ENCODE measurements around the gene KRTAP10-7. TPM values are rescaled to one million over a fixed set of nuclear protein-coding genes. Genes with fewer than 3 reads are reported as not detected.

KRTAP10-7 gene
- total RNA-seq, 1 experiment from 2014 or later, result not detected

DNA sequence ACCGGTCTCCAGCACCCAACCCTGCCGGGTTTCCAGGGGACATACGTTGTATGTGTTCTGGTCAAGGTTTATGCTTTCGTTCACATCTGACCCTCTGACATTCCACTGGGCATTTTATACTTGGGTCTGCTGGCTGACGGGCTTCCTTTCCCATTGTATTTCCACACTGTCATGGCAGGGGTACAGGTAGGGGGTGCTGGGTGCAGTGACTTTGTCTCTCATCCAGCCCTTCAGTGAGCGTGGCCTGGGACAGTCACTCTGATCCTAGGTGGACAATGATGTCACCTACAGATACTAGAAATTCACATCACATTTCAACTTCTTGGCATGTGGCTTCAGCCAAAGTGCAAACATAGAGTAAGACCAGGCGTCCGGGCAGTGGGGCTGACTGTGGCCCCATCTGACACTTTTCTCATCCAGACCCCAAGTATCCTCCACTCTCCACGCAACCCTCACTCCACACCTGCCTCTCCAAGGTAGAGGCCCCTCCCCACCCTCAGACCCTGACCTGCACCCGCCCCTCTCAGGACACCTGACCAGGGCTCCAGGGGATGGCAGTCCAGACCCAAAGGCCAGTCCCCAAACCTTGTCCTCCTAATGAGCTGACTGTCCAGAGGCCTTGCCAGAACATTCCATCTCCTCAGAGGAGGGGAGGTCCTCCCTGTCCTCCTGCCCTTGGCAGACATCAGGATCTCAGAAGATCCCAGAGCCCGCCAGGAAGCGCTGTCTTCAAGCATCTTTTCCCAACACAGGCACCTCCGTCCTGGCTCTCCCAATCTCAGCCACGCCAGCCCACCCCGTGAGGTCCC, 36.0 kb downstream of the KRTAP10-7 start:
- no peak for DNase-seq

More for the DNA sequence above, 36.0 kb downstream of the KRTAP10-7 start:
- Mint-ChIP-seq H3K36me3 (ENCODE audit: insufficient read depth in 1 of 3, low read depth in 3 of 3) (peaks cover 3 to 10% (median 7%) of the 10 kb centered on the region in 3 experiments; a peak in 5 of 7 replicates), H3K27me3 (ENCODE audit: low read depth) (peaks cover 16% of the 10 kb centered on the region), H3K9me3 (peaks cover 16 to 17% of the 10 kb centered on the region in 2 experiments), H3K27ac (no peak overlapping the region), H3K4me1 (peaks cover 8 to 11% of the 10 kb centered on the region in 2 experiments), H3K4me3 (no peak overlapping the region)
- Histone ChIP-seq H3K56ac (ENCODE audit: insufficient read length, low read depth, low read length) (no peak overlapping the region), H2BK5ac (ENCODE audit: insufficient read length, low read length) (no peak overlapping the region), H2AK5ac (ENCODE audit: insufficient read length, low read length) (no peak overlapping the region), H3K27ac (ENCODE audit: insufficient read length, low read depth, low read length) (no peak overlapping the region), H3K79me2 (ENCODE audit: insufficient read depth, low read length) (no peaks in the 10 kb centered on the region), H3K23ac (ENCODE audit: insufficient read length, low read depth, low read length) (no peak overlapping the region), H4K91ac (ENCODE audit: insufficient read length, low read depth, low read length) (no peak overlapping the region), H3K14ac (ENCODE audit: insufficient read depth, low read length) (no peak overlapping the region; the same call in 1 of the 2 replicates), H2BK15ac (ENCODE audit: low read depth, low read length) (no peak overlapping the region), H2BK12ac (ENCODE audit: insufficient read length, low read depth, low read length) (no peak overlapping the region), H4K5ac (ENCODE audit: insufficient read length, low read depth, low read length) (no peak overlapping the region), H3T11ph (ENCODE audit: low read length) (no peak overlapping the region), H3K23me2 (ENCODE audit: insufficient read length, low read depth, low read length, poor library complexity, severe bottlenecking) (no peaks in the 10 kb centered on the region), H2BK120ac (ENCODE audit: low read depth, low read length, poor library complexity, severe bottlenecking) (no peak overlapping the region), H3K9me3 (ENCODE audit: control insufficient read depth, low read depth, low read length) (no peaks in the 10 kb centered on the region), H4K20me1 (ENCODE audit: control insufficient read depth, insufficient read depth, insufficient read length) (no peaks in the 10 kb centered on the region), H3K9ac (ENCODE audit: extremely low read depth, insufficient read length, low read length) (no peak overlapping the region), H2BK20ac (ENCODE audit: low read depth, low read length, poor library complexity, severe bottlenecking) (no peak overlapping the region), H2AFZ (ENCODE audit: low read length) (no peak overlapping the region), H4K8ac (replicated peaks; ENCODE audit: insufficient read length, low read depth, low read length) (no peak overlapping the region), H3K4me2 (ENCODE audit: insufficient read depth, insufficient read length, low read length) (no peak overlapping the region), H3K4ac (ENCODE audit: low read depth, low read length) (no peak overlapping the region), H3K27me3 (ENCODE audit: insufficient read depth, low read length) (no peaks in the 10 kb centered on the region), H3K18ac (ENCODE audit: insufficient read length, low read depth, low read length) (no peak overlapping the region), H3K4me1 (ENCODE audit: insufficient read depth, low read length) (no peaks in the 10 kb centered on the region), H3K79me1 (ENCODE audit: insufficient read depth, low read depth, low read length, poor library complexity, severe bottlenecking) (no peaks in the 10 kb centered on the region)
- no CpG with 5 or more reads among the region's 15 CpGs for WGBS (ENCODE audit: extremely low coverage, insufficient read length, low lambda C conversion rate)
- TF ChIP-seq, protein P1, sequence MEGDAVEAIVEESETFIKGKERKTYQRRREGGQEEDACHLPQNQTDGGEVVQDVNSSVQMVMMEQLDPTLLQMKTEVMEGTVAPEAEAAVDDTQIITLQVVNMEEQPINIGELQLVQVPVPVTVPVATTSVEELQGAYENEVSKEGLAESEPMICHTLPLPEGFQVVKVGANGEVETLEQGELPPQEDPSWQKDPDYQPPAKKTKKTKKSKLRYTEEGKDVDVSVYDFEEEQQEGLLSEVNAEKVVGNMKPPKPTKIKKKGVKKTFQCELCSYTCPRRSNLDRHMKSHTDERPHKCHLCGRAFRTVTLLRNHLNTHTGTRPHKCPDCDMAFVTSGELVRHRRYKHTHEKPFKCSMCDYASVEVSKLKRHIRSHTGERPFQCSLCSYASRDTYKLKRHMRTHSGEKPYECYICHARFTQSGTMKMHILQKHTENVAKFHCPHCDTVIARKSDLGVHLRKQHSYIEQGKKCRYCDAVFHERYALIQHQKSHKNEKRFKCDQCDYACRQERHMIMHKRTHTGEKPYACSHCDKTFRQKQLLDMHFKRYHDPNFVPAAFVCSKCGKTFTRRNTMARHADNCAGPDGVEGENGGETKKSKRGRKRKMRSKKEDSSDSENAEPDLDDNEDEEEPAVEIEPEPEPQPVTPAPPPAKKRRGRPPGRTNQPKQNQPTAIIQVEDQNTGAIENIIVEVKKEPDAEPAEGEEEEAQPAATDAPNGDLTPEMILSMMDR (conservative IDR thresholded peaks at IDR 0.05), result no peak

All from H9 (cell line).